ENCODE measurements around the gene CD300LF. TPM values are rescaled to one million over a fixed set of nuclear protein-coding genes. Genes with fewer than 3 reads are reported as not detected.

CD300LF gene
- total RNA-seq, 1 experiment from 2014 or later = not detected

GRCh38 chr17:74680941-74681340 lies 31.8 kb downstream of the CD300LF start:
- ChIA-PET POLR2A (ENCODE audit: unreplicated experiment) (no interaction called here), CTCF (no interaction called here)
- Histone ChIP-seq H4K20me1 (ENCODE audit: low read length) (no peaks in the 10 kb centered on the region), H2AFZ (ENCODE audit: low read length) (no peak overlapping the region), H3K36me3 (ENCODE audit: low read depth, low read length) (no peaks in the 10 kb centered on the region), H3K79me2 (ENCODE audit: low read length) (no peaks in the 10 kb centered on the region), H3K4me3 (ENCODE audit: low read length) (no peak overlapping the region), H3K9me2 (replicated peaks; ENCODE audit: low read length) (no peaks in the 10 kb centered on the region), H3K9ac (ENCODE audit: low read length) (no peak overlapping the region), H3F3A (ENCODE audit: low read length, unreplicated experiment) (no peaks in the 10 kb centered on the region), H3K9me3 (ENCODE audit: low read length) (no peaks in the 10 kb centered on the region), H3K27ac (ENCODE audit: low read length) (no peak overlapping the region), H3K4me1 (ENCODE audit: insufficient read depth, low read length) (no peaks in the 10 kb centered on the region), H3K4me2 (ENCODE audit: low read length) (no peak overlapping the region), H3K27me3 (ENCODE audit: low read length) (peaks cover 66% of the 10 kb centered on the region)
- no peak for TF ChIP-seq CTCF (conservative IDR thresholded peaks at IDR 0.05; ENCODE audit: low read depth, low read length)
- TF ChIP-seq EZH2 (IDR thresholded peaks at IDR 0.05; ENCODE audit: low read length, unreplicated experiment) = no peak
- no peak for TF ChIP-seq EZH2phosphoT487 (IDR thresholded peaks at IDR 0.05; ENCODE audit: borderline replicate concordance, low read length)
- no peak for ATAC-seq
- BruUV-seq (replicated peaks) = no TSS peak
- DNase-seq = no peak
- intact Hi-C loops (cut with micrococcal nuclease) = no loop called here

- DNase-seq (no peak), ATAC-seq (no peak)
- Histone ChIP-seq H3K9me3 (ENCODE audit: low read length) (no peaks in the 10 kb centered on the region), H3K27ac (ENCODE audit: low read length) (no peak overlapping the region), H3K79me2 (ENCODE audit: low read length) (no peaks in the 10 kb centered on the region), H3K9ac (ENCODE audit: low read length) (no peak overlapping the region), H3K27me3 (ENCODE audit: low read length) (peaks cover 66% of the 10 kb centered on the region), H3F3A (ENCODE audit: low read length, unreplicated experiment) (no peaks in the 10 kb centered on the region), H3K9me2 (replicated peaks; ENCODE audit: low read length) (no peaks in the 10 kb centered on the region), H2AFZ (ENCODE audit: low read length) (no peak overlapping the region), H3K36me3 (ENCODE audit: low read depth, low read length) (no peaks in the 10 kb centered on the region), H4K20me1 (ENCODE audit: low read length) (no peaks in the 10 kb centered on the region), H3K4me1 (ENCODE audit: insufficient read depth, low read length) (no peaks in the 10 kb centered on the region), H3K4me3 (ENCODE audit: low read length) (no peak overlapping the region), H3K4me2 (ENCODE audit: low read length) (no peak overlapping the region)
- ChIA-PET CTCF (no interaction called here), POLR2A (ENCODE audit: unreplicated experiment) (no interaction called here)
- intact Hi-C loops (cut with micrococcal nuclease) = no loop called here
- TF ChIP-seq CTCF (conservative IDR thresholded peaks at IDR 0.05; ENCODE audit: low read depth, low read length) = no peak
- TF ChIP-seq EZH2phosphoT487 (IDR thresholded peaks at IDR 0.05; ENCODE audit: borderline replicate concordance, low read length) = no peak
- no peak for TF ChIP-seq EZH2 (IDR thresholded peaks at IDR 0.05; ENCODE audit: low read length, unreplicated experiment)
- BruUV-seq (replicated peaks) = no TSS peak
Measured at GRCh38 chr17:74680213-74680612, 32.5 kb downstream of the CD300LF start.

GRCh38 chr17:74679374-74679773 lies 33.3 kb downstream of the CD300LF start:
- no peak for ATAC-seq
- Histone ChIP-seq H4K20me1 (ENCODE audit: low read length) (no peaks in the 10 kb centered on the region), H3K4me3 (ENCODE audit: low read length) (no peak overlapping the region), H3K9me2 (replicated peaks; ENCODE audit: low read length) (no peaks in the 10 kb centered on the region), H3F3A (ENCODE audit: low read length, unreplicated experiment) (no peaks in the 10 kb centered on the region), H3K9me3 (ENCODE audit: low read length) (no peaks in the 10 kb centered on the region), H2AFZ (ENCODE audit: low read length) (no peak overlapping the region), H3K4me2 (ENCODE audit: low read length) (no peak overlapping the region), H3K9ac (ENCODE audit: low read length) (no peak overlapping the region), H3K27me3 (ENCODE audit: low read length) (peaks cover 72% of the 10 kb centered on the region), H3K27ac (ENCODE audit: low read length) (no peak overlapping the region), H3K36me3 (ENCODE audit: low read depth, low read length) (no peaks in the 10 kb centered on the region), H3K79me2 (ENCODE audit: low read length) (no peaks in the 10 kb centered on the region), H3K4me1 (ENCODE audit: insufficient read depth, low read length) (no peaks in the 10 kb centered on the region)
- no TSS peak for BruUV-seq (replicated peaks)
- POLR2A ChIA-PET (ENCODE audit: unreplicated experiment) = no interaction called here
- CTCF ChIA-PET = no interaction called here
- DNase-seq = no peak
- intact Hi-C loops (cut with micrococcal nuclease) = no loop called here
- TF ChIP-seq EZH2 (IDR thresholded peaks at IDR 0.05; ENCODE audit: low read length, unreplicated experiment) (no peak), EZH2phosphoT487 (IDR thresholded peaks at IDR 0.05; ENCODE audit: borderline replicate concordance, low read length) (no peak), CTCF (conservative IDR thresholded peaks at IDR 0.05; ENCODE audit: low read depth, low read length) (no peak)

All from PC-3 (cell line).